IMR-90 (cell line): ENCODE results near the gene ZMIZ1. TPM values are rescaled to one million over a fixed set of nuclear protein-coding genes. Genes with fewer than 3 reads are reported as not detected.

ENCODE experiments used
- ATAC-seq: fragments of 200-7000 bp; cut with Tn5 transposase; 2 replicates; pipeline ENCODE4 v1.9.1; 2020; ENCODE audit warnings: low read depth, mild to moderate bottlenecking, moderate library complexity
- BruUV-seq: library from RNA; stranded (reverse); fragments of 400-500 nt; replicated peaks from 2 replicates; lab custom pipeline; 2021; lab: Mats Ljungman, UMichigan
- CTCF ChIA-PET: fragments of 300-600 bp; formaldehyde crosslinking; extraction: SDS; loops from one replicate; lab custom pipeline; 2021; ENCODE audit warnings: antibody characterized with exemption; lab: Yijun Ruan, JAX
- POLR2A ChIA-PET: fragments of 300-600 bp; sonication (Branson Sonifier 250); formaldehyde crosslinking; loops from one replicate; lab custom pipeline; 2022; ENCODE audit warnings: antibody characterized with exemption; ENCODE audit not compliant: unreplicated experiment; lab: Charles Lee
- DNase-seq: peaks from one replicate; pipeline ENCODE4 v3.0.0; 2013
- H2AFZ ChIP-seq: replicated peaks from 2 replicates; pipeline ENCODE3; 2013; ENCODE audit warnings: low read length, mild to moderate bottlenecking; ENCODE audit not compliant: poor library complexity
- H2AK5ac ChIP-seq: 2 replicates; pipeline ENCODE4 v1.6.1; 2013; ENCODE audit warnings: low read depth, low read length, inconsistent platforms
- H2AK9ac ChIP-seq: replicated peaks from 2 replicates; pipeline ENCODE3; 2013; ENCODE audit warnings: mild to moderate bottlenecking, low read depth, low read length, moderate library complexity; ENCODE audit not compliant: poor library complexity
- H2BK120ac ChIP-seq: 2 replicates; pipeline ENCODE4 v1.6.1; 2013; ENCODE audit warnings: low read depth, low read length, inconsistent platforms
- H2BK15ac ChIP-seq: 3 replicates; pipeline ENCODE4 v1.6.1; 2013; ENCODE audit warnings: low read depth, low read length, inconsistent platforms
- H2BK20ac ChIP-seq: 2 replicates; pipeline ENCODE4 v1.6.1; 2013; ENCODE audit warnings: low read depth, mild to moderate bottlenecking, inconsistent platforms, low read length, moderate library complexity
- H2BK5ac ChIP-seq: 2 replicates; pipeline ENCODE4 v1.6.1; 2013; ENCODE audit warnings: mild to moderate bottlenecking, low read depth, low read length, inconsistent platforms; ENCODE audit not compliant: poor library complexity, severe bottlenecking
- H3K14ac ChIP-seq: replicated peaks from 2 replicates; pipeline ENCODE4 v1.6.1; 2013; ENCODE audit warnings: low read depth, low read length, inconsistent platforms
- H3K18ac ChIP-seq: 2 replicates; pipeline ENCODE4 v1.6.1; 2013; ENCODE audit warnings: low read depth, low read length, control low read depth
- H3K23ac ChIP-seq: 2 replicates; pipeline ENCODE4 v1.6.1; 2013; ENCODE audit warnings: low read depth, low read length, inconsistent platforms
- H3K27ac ChIP-seq: 2 replicates; pipeline ENCODE4 v1.5.1; 2013; ENCODE audit warnings: mild to moderate bottlenecking, control low read depth, low read length; ENCODE audit not compliant: insufficient read depth
- H3K27me3 ChIP-seq: 2 replicates; pipeline ENCODE4 v1.6.1; 2013; ENCODE audit warnings: low read length; ENCODE audit not compliant: control insufficient read depth, insufficient read depth
- H3K36me3 ChIP-seq: 2 replicates; pipeline ENCODE4 v1.6.1; 2013; ENCODE audit warnings: low read length, mixed read lengths; ENCODE audit not compliant: control insufficient read depth, insufficient read depth
- H3K4ac ChIP-seq: 2 replicates; pipeline ENCODE4 v1.6.1; 2013; ENCODE audit warnings: low read depth, low read length, inconsistent platforms
- H3K4me1 ChIP-seq: 2 replicates; pipeline ENCODE4 v1.6.1; 2013; ENCODE audit warnings: low read length, mixed read lengths; ENCODE audit not compliant: control insufficient read depth, insufficient read depth
- H3K4me2 ChIP-seq: 2 replicates; pipeline ENCODE4 v1.6.1; 2013; ENCODE audit warnings: low read depth, mild to moderate bottlenecking, control low read depth, low read length, moderate library complexity
- H3K4me3 ChIP-seq: 2 replicates; pipeline ENCODE4 v1.5.1; 2013; ENCODE audit warnings: low read depth, mild to moderate bottlenecking, control low read depth, low read length, moderate library complexity; ENCODE audit not compliant: insufficient read depth
- H3K56ac ChIP-seq: 2 replicates; pipeline ENCODE4 v1.6.1; 2013; ENCODE audit warnings: low read length, inconsistent platforms; ENCODE audit not compliant: insufficient read depth; ENCODE audit errors: extremely low read depth
- H3K79me1 ChIP-seq, 2 experiments: 2 replicates each; pipeline ENCODE4 v1.6.1; 2013; ENCODE audit warnings: low read length in 2 of 2, inconsistent platforms in 1 of 2, low read depth in 1 of 2
- H3K9ac ChIP-seq: 2 replicates; pipeline ENCODE4 v1.6.1; 2013; ENCODE audit warnings: low read depth, low read length, control low read depth
- H3K9me1 ChIP-seq: 2 replicates; pipeline ENCODE4 v1.6.1; 2013; ENCODE audit warnings: low read length, inconsistent platforms; ENCODE audit not compliant: insufficient read depth
- H3K9me3 ChIP-seq: 2 replicates; pipeline ENCODE4 v1.6.1; 2013; ENCODE audit warnings: low read length; ENCODE audit not compliant: control insufficient read depth, insufficient read depth
- H4K20me1 ChIP-seq: 2 replicates; pipeline ENCODE4 v1.6.1; 2013; ENCODE audit warnings: low read length, inconsistent platforms; ENCODE audit not compliant: insufficient read depth
- H4K5ac ChIP-seq: 2 replicates; pipeline ENCODE4 v1.6.1; 2013; ENCODE audit warnings: mild to moderate bottlenecking, low read depth, low read length, control low read depth
- H4K8ac ChIP-seq, 2 experiments: 2 replicates each; pipeline ENCODE4 v1.6.1; 2013; ENCODE audit warnings: low read depth in 2 of 2, low read length in 2 of 2, control low read depth in 1 of 2, inconsistent platforms in 1 of 2
- H4K91ac ChIP-seq: 2 replicates; pipeline ENCODE4 v1.6.1; 2013; ENCODE audit warnings: low read depth, low read length, inconsistent platforms; ENCODE audit not compliant: insufficient read depth
- BHLHE40 ChIP-seq: fragments of 150-350 bp; IDR thresholded peaks from 2 replicates; pipeline ENCODE4 v1.6.1; 2016; ENCODE audit warnings: mild to moderate bottlenecking, low read depth, low read length
- CEBPB ChIP-seq: IDR thresholded peaks from 2 replicates; pipeline ENCODE4 v1.6.1; 2012; ENCODE audit warnings: low read depth, low read length, improper control_type of control experiment
- CTCF ChIP-seq: conservative IDR thresholded peaks from 2 replicates; pipeline ENCODE4 v1.5.1; 2012; ENCODE audit warnings: mild to moderate bottlenecking, low read depth, low read length, improper control_type of control experiment
- ELK1 ChIP-seq: fragments of 150-350 bp; IDR thresholded peaks from 2 replicates; pipeline ENCODE4 v1.6.1; 2016; ENCODE audit warnings: low read depth, mild to moderate bottlenecking, low read length, moderate library complexity, borderline replicate concordance
- FOS ChIP-seq: fragments of 150-350 bp; IDR thresholded peaks from 2 replicates; pipeline ENCODE4 v1.6.1; 2016; ENCODE audit warnings: low read depth, low read length
- MAFK ChIP-seq: IDR thresholded peaks from 2 replicates; pipeline ENCODE4 v1.6.1; 2012; ENCODE audit warnings: low read depth, low read length, improper control_type of control experiment
- MXI1 ChIP-seq: IDR thresholded peaks from 2 replicates; pipeline ENCODE4 v1.6.1; 2012; ENCODE audit warnings: low read depth, mild to moderate bottlenecking, low read length, moderate library complexity, borderline replicate concordance
- POLR2A ChIP-seq: IDR thresholded peaks from 2 replicates; pipeline ENCODE4 v1.6.1; 2012; ENCODE audit warnings: mild to moderate bottlenecking, low read depth, low read length
- RAD21 ChIP-seq: IDR thresholded peaks from 2 replicates; pipeline ENCODE4 v1.6.1; 2012; ENCODE audit warnings: low read length, improper control_type of control experiment
- RCOR1 ChIP-seq: IDR thresholded peaks from 2 replicates; pipeline ENCODE4 v1.6.1; 2012; ENCODE audit warnings: mild to moderate bottlenecking, low read length, improper control_type of control experiment; ENCODE audit not compliant: insufficient replicate concordance
- RFX5 ChIP-seq: IDR thresholded peaks from 2 replicates; pipeline ENCODE4 v1.8.0; 2012; ENCODE audit warnings: low read depth, mild to moderate bottlenecking, low read length, moderate library complexity
- SMC3 ChIP-seq: fragments of 150-350 bp; IDR thresholded peaks from 2 replicates; pipeline ENCODE4 v1.6.1; 2016; ENCODE audit warnings: low read depth, mild to moderate bottlenecking, antibody characterized with exemption, low read length, moderate library complexity
- USF2 ChIP-seq: fragments of 150-350 bp; IDR thresholded peaks from 2 replicates; pipeline ENCODE4 v1.6.1; 2017; ENCODE audit warnings: mild to moderate bottlenecking, antibody characterized with exemption, low read length, low read depth
- WGBS, 2 experiments: methylation state at CpG; one replicate each; pipeline versions ENCODE4 v1.1.5 to v1.1.7; 2013; ENCODE audit warnings: missing lambda C conversion rate in 2 of 2; ENCODE audit not compliant: insufficient read length in 1 of 2; ENCODE audit errors: extremely low coverage in 2 of 2; 5-methylcytosine and 5-hydroxymethylcytosine counted together
- dilution Hi-C: fragments of 300-500 bp; cut with HindIII; formaldehyde crosslinking; loops from one replicate; pipeline ENCODE4 v1.14.3; 2018; ENCODE audit warnings: low sequenced_read_pairs; ENCODE audit not compliant: unreplicated experiment
- in situ Hi-C: fragments of 300-500 bp; cut with MboI; formaldehyde crosslinking; loops from 3 replicates; pipeline ENCODE4 v1.14.3; 2019; ENCODE audit warnings: low sequenced_read_pairs, inconsistent platforms, mixed read lengths
- intact Hi-C: fragments of 100-400 bp; cut with micrococcal nuclease; formaldehyde crosslinking; loops from 2 replicates; pipeline ENCODE4 v1.10.0; 2022
- polyA plus RNA-seq, 3 experiments: library from polyadenylated mRNA; depleted of rRNA; stranded (reverse); fragments of >200 nt; gene quantifications; 2 replicates each; pipeline ENCODE4 v1.2.3, GENCODE V29; 2012; ENCODE audit warnings: low replicate concordance in 1 of 3
- total RNA-seq: library from RNA; depleted of rRNA; stranded (reverse); fragments of >200 nt; gene quantifications from 2 replicates; pipeline ENCODE4 v1.2.3, GENCODE V29; 2012

ZMIZ1 gene
- total and polyA plus RNA-seq, 2 of the 4 experiments (the other 2 are of a cell fraction): 6.6 to 48.7 TPM

DNA sequence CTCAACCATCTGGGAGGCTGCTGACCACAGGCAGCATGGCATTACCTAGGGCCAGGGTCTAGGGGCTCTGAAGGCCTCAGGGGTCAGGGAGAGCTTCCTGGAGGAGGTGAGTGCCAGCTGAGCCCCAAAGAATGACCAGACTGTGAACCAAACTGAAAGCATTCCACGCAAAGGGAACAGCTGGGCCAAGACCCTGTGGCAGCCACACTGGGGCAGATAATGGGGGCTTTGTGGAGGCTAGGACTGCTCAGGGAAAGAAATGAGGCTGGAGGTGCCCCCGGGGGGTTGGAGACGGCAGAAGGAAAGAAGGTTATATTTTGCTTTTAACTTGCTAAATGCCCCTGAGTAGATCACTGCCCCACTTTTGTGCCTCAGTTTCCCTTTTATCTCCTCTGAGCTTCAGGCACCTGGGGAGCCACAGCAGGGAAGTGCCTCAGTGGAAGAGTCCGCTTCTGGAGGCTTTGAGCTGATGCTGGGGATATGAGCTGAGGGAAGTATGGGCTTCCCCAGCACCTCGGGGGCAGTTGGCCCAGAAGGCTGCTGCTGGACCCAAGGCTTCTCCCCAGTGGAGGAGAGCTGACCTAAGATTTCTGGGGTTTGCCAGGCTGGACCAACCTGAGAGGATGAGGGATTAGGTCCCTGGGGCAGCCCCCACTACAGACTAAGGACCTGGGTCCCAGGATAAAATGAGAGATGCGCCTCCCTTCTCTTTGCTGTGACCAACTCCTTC is 57.8 kb downstream of the ZMIZ1 start:
- H3K27me3 ChIP-seq: no peaks in the 10 kb centered on the region
- DNase-seq (no peak), ATAC-seq (no peak)
- H3K14ac ChIP-seq: 0 out of 2 replicates have a peak overlapping the region, but pooled peaks have one; percentile 36
- H3K18ac ChIP-seq: no peak overlapping the region
- H2AK5ac ChIP-seq: peak overlapping the region; percentile 21
- H2BK15ac ChIP-seq: no peak overlapping the region
- peak overlapping the region; percentile 30 for H3K27ac ChIP-seq
- H3K9me1 ChIP-seq: peaks cover 27% of the 10 kb centered on the region
- dilution Hi-C loops: no loop called here
- no peak overlapping the region for H3K56ac ChIP-seq
- CTCF ChIA-PET: interaction anchor here (1.2 kb wide), 1 partner anchor 12 kb away, joined by 3 read pairs; no protein-coding TSS in a partner anchor
- H3K4me2 ChIP-seq: no peak overlapping the region
- H2BK120ac ChIP-seq: no peak overlapping the region
- no peak overlapping the region for H2AK9ac ChIP-seq
- peak overlapping the region in 1 of 2 experiments; percentile 16; a peak in 1 of 4 replicates for H4K8ac ChIP-seq
- peaks cover 64% of the 10 kb centered on the region for H3K36me3 ChIP-seq
- peak overlapping the region; percentile 19 for H3K4ac ChIP-seq
- 90% methylated on average over 2 of the region's 6 CpGs; no CpG with 5 or more reads in 1 of the 2 experiments for WGBS, 2 experiments
- H3K79me1 ChIP-seq: peaks cover 52 to 99% of the 10 kb centered on the region in 2 experiments
- no peak overlapping the region for H2BK20ac ChIP-seq
- POLR2A ChIA-PET: interaction anchor here (0.5 to 0.6 kb wide), 2 partner anchors 34 to 59 kb away, joined by 4 to 9 read pairs; no protein-coding TSS in a partner anchor
- no peak overlapping the region for H2AFZ ChIP-seq
- H4K20me1 ChIP-seq: peaks cover 83% of the 10 kb centered on the region
- no peak overlapping the region for H3K4me3 ChIP-seq
- peak overlapping the region; percentile 8 for H2BK5ac ChIP-seq
- no peaks in the 10 kb centered on the region for H3K9me3 ChIP-seq
- in situ Hi-C loops: no loop called here
- peak overlapping the region; percentile 14; the same call in 1 of the 2 replicates for H4K91ac ChIP-seq
- H4K5ac ChIP-seq: peak overlapping the region; percentile 33; the same call in 1 of the 2 replicates
- H3K4me1 ChIP-seq: peaks cover 41% of the 10 kb centered on the region
- H3K23ac ChIP-seq: no peak overlapping the region
- H3K9ac ChIP-seq: peak overlapping the region; percentile 12; the same call in 1 of the 2 replicates
- TF ChIP-seq CEBPB (no peak), USF2 (no peak), RAD21 (no peak), ELK1 (no peak), FOS (no peak), MAFK (no peak), MXI1 (no peak), CTCF (no peak), BHLHE40 (no peak), POLR2A (no peak), SMC3 (no peak), RFX5 (no peak), RCOR1 (no peak)
- intact Hi-C loops: loop anchor here (5.0 kb wide), 1 partner anchor 44 kb away; no protein-coding TSS in a partner anchor
- BruUV-seq: no TSS peak
